Lung (tissue), 12 donors: Measurements from ENCODE around the gene DYRK1A. TPM values are rescaled to one million over a fixed set of nuclear protein-coding genes. Genes with fewer than 3 reads are reported as not detected.
A peak's percentile ranks its signal among the peaks of the same experiment; 100 is the strongest.

ENCODE experiments used
- ATAC-seq: fragments of 200-7000 bp; cut with Tn5 transposase; one replicate; pipeline ENCODE4 v1.9.1; 2020; ENCODE audit warnings: moderate number of reproducible peaks; ENCODE audit not compliant: insufficient read depth, low FRiP score
- DNase-seq, 3 donors: peaks; one replicate each; pipeline ENCODE4 v3.0.0-alpha.2; 2013 to 2017
- H3K27ac ChIP-seq, 2 donors: one replicate each; pipeline ENCODE4 v1.5.1; 2013; ENCODE audit warnings: mild to moderate bottlenecking in 2 of 2, moderate library complexity in 2 of 2, control low read depth in 1 of 2, inconsistent platforms in 1 of 2, low read depth in 1 of 2, low read length in 1 of 2
- H3K27me3 ChIP-seq, 3 donors: one replicate each; pipeline ENCODE4 v1.5.1; 2013; ENCODE audit warnings: low read length in 2 of 3; ENCODE audit not compliant: control insufficient read depth in 3 of 3, insufficient read depth in 3 of 3
- H3K36me3 ChIP-seq, 4 donors: one replicate each; pipeline ENCODE4 v1.5.1; 2013; ENCODE audit warnings: low read length in 4 of 4, mild to moderate bottlenecking in 1 of 4, moderate library complexity in 1 of 4; ENCODE audit not compliant: control insufficient read depth in 4 of 4, insufficient read depth in 4 of 4
- H3K4me1 ChIP-seq, 5 donors: one replicate each; pipeline ENCODE4 v1.5.1; 2013; ENCODE audit warnings: low read length in 5 of 5, mild to moderate bottlenecking in 2 of 5, moderate library complexity in 1 of 5; ENCODE audit not compliant: control insufficient read depth in 5 of 5, insufficient read depth in 5 of 5
- H3K4me3 ChIP-seq: one replicate; pipeline ENCODE4 v1.5.1; 2013; ENCODE audit warnings: mild to moderate bottlenecking, control low read depth, moderate library complexity
- H3K9ac ChIP-seq, 2 donors: one replicate each; pipeline ENCODE4 v1.5.1; 2013; ENCODE audit warnings: low read length in 2 of 2, control low read depth in 1 of 2; ENCODE audit not compliant: insufficient read depth in 1 of 2
- H3K9me3 ChIP-seq, 4 donors: one replicate each; pipeline ENCODE4 v1.5.1; 2013; ENCODE audit warnings: low read length in 3 of 4, mild to moderate bottlenecking in 1 of 4, moderate library complexity in 1 of 4; ENCODE audit not compliant: control insufficient read depth in 4 of 4, insufficient read depth in 3 of 4
- WGBS, 2 donors: extraction: QIAGEN DNeasy Blood & Tissue Kit; methylation state at CpG; one replicate each; pipeline ENCODE4 v1.1.7; 2013; 5-methylcytosine and 5-hydroxymethylcytosine counted together
- polyA plus RNA-seq, 2 donors: library from polyadenylated mRNA; stranded (reverse); fragments of 200-250 nt; gene quantifications; one replicate each; pipeline ENCODE4 v1.2.1, GENCODE V29; 2013
- total RNA-seq, 2 donors: library from RNA; depleted of rRNA in 1 of 2; stranded (reverse); fragments of >200 nt in 1 of 2; gene quantifications; one replicate each; pipeline ENCODE4 v1.2.1, GENCODE V29; 2014 to 2021
- TF ChIP-seq, protein P1 (sequence below): IDR thresholded peaks from 2 replicates; pipeline ENCODE4 v1.5.1; 2012; ENCODE audit warnings: mild to moderate bottlenecking; ENCODE audit errors: control extremely low read depth, extremely low read depth
- donor health status: control.
- donor health status: control.
- donor health status: Bipolar disorder and iron deficiency.
- donor health status: healthy.
- donor health status: DM: yes; HTN: yes; CAD: no.

Gene DYRK1A
- total and polyA plus RNA-seq, 4 donors: 22.1 to 149 (median 43.3) TPM

DNA sequence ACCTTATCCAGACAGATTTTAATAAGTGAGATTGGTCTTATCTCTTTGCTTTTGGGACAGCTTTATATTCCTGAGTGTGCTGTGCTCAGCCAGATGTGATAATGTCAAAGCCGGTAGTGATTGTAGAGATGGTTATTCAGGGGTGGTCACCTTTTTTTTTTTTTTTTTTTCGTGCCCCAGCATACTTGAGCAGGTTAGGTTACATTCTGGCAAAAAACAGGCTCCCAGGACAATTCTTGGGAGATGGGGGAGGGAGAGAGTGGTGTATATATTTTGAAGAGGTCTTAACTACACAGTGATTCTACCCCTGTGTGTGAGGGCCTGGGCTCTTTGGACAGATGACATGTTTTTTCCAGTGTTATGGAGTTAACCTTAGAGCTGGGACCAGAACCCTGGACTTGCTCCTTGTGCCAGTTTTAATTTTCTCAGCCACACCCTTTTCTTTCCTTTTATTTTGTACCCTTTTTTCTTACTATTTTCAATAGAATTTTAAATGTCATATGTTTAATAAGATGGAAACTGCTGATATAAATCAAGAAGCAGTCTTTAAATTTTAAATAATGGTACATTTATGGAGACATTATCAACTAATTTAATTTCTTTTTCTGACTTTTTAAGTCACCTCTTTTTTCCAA lies 88.4 kb downstream of the DYRK1A start:
- TF ChIP-seq, protein P1, sequence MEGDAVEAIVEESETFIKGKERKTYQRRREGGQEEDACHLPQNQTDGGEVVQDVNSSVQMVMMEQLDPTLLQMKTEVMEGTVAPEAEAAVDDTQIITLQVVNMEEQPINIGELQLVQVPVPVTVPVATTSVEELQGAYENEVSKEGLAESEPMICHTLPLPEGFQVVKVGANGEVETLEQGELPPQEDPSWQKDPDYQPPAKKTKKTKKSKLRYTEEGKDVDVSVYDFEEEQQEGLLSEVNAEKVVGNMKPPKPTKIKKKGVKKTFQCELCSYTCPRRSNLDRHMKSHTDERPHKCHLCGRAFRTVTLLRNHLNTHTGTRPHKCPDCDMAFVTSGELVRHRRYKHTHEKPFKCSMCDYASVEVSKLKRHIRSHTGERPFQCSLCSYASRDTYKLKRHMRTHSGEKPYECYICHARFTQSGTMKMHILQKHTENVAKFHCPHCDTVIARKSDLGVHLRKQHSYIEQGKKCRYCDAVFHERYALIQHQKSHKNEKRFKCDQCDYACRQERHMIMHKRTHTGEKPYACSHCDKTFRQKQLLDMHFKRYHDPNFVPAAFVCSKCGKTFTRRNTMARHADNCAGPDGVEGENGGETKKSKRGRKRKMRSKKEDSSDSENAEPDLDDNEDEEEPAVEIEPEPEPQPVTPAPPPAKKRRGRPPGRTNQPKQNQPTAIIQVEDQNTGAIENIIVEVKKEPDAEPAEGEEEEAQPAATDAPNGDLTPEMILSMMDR: no peak
- no peaks in the 10 kb centered on the region for H3K9me3 ChIP-seq
- WGBS, 2 donors: 58 to 76% methylated on average over 2 of the region's 2 CpGs
- peaks cover 0 to 7% (median 0%) of the 10 kb centered on the region in 4 donors for H3K36me3 ChIP-seq
- ATAC-seq (no peak), DNase-seq (no peak)
- peak overlapping the region in 1 of 2 donors; percentile 81 for H3K27ac ChIP-seq
- H3K27me3 ChIP-seq: no peaks in the 10 kb centered on the region
- no peak overlapping the region for H3K9ac ChIP-seq
- no peak overlapping the region for H3K4me3 ChIP-seq
- H3K4me1 ChIP-seq: peaks cover 19 to 62% (median 34%) of the 10 kb centered on the region in 5 donors

DNA sequence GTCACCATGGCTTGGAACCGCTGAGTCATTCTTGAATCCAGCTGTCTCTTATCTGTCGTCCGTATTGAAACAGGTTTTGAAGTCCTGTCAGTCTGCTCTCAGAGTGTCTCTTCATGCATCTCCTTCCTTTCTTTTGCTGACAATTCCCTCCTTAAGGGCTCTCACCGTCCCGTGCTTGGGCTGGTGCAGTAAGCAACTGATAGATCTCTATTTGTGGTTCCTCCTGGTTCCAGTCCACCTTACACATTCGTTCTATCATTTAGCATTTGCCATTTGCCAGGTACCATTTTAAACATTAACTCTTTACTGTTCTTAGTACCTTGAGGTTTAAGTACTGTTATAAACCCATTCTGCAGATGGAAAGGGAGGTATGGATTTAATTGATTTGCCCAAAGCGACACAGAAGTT lies 88.9 kb downstream of the DYRK1A start:
- Histone ChIP-seq H3K27ac (peak overlapping the region in 1 of 2 donors; percentile 54), H3K9me3 (no peaks in the 10 kb centered on the region), H3K36me3 (peaks cover 0 to 7% (median 0%) of the 10 kb centered on the region in 4 donors), H3K4me3 (no peak overlapping the region), H3K4me1 (peaks cover 19 to 57% (median 32%) of the 10 kb centered on the region in 5 donors), H3K9ac (no peak overlapping the region), H3K27me3 (no peaks in the 10 kb centered on the region)
- ATAC-seq: no peak
- no peak for DNase-seq
- TF ChIP-seq, protein P1: no peak
- 44 to 45% methylated on average over 7 of the region's 7 CpGs for WGBS, 2 donors

DNA sequence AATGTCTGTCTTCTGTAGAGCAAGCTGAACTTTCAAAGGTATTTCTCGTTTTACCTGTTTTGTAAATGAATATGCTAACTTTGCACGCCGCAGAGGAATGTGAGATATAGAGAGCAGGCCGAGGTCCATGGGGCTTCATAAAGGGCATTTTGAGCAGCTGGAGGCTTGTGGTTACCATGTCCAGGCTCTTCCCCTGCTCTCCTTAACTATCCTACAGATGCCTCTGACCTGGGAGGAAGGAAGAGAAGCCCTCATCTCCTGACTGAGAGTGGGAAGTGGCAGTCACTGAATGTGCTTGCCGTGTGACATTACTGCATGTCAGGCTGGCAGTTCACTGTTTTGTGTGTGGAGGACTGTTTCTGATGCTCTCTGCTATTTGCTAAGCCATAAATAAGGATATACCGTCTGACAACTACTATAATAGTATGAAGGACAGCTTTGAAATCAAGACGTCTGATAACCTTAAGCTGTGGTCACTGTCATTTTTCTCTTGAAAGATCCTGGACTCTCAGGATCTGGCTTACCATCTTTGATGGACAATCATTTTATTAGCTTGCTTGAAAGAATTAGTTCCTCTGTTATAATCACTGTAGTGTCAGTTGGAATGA lies 92.2 kb downstream of the DYRK1A start:
- WGBS, 2 donors: 46 to 52% methylated on average over 7 of the region's 7 CpGs
- H3K36me3 ChIP-seq: peaks cover 0 to 5% (median 0%) of the 10 kb centered on the region in 4 donors
- H3K4me1 ChIP-seq: peaks cover 24 to 47% (median 30%) of the 10 kb centered on the region in 5 donors
- TF ChIP-seq, protein P1: no peak
- DNase-seq (peak; percentile 29 to 69 (median 57)), ATAC-seq (no peak)
- no peak overlapping the region for H3K27ac ChIP-seq
- no peaks in the 10 kb centered on the region for H3K9me3 ChIP-seq
- H3K27me3 ChIP-seq: no peaks in the 10 kb centered on the region
- no peak overlapping the region for H3K4me3 ChIP-seq
- no peak overlapping the region for H3K9ac ChIP-seq
